ENCODE results near the gene PLXNB3.

Gene PLXNB3

GRCh38 chrX:153778181-153778580, 14.1 kb downstream of the PLXNB3 start:
- no peak overlapping the region for H3K4me3 ChIP-seq (ENCODE audit: low read length)
- H3K9me3 ChIP-seq (ENCODE audit: insufficient read depth, low read depth, low read length) = no peaks in the 10 kb centered on the region
- no peaks in the 10 kb centered on the region for H3K4me1 ChIP-seq (ENCODE audit: insufficient read depth, low read length)
- H3K36me3 ChIP-seq (ENCODE audit: insufficient read depth, low read length) = no peaks in the 10 kb centered on the region
- 85% methylated on average over 17 of the region's 17 CpGs for WGBS
- no peaks in the 10 kb centered on the region for H3K27me3 ChIP-seq (ENCODE audit: insufficient read depth, low read length)
- no peak overlapping the region for H3K9ac ChIP-seq (ENCODE audit: low read depth, low read length)
- H3K27ac ChIP-seq (ENCODE audit: low read depth, low read length) = no peak overlapping the region

GRCh38 chrX:153778684-153779101, 14.6 kb downstream of the PLXNB3 start:
- no peak overlapping the region for H3K4me3 ChIP-seq (ENCODE audit: low read length)
- H3K27me3 ChIP-seq (ENCODE audit: insufficient read depth, low read length) = no peaks in the 10 kb centered on the region
- H3K4me1 ChIP-seq (ENCODE audit: insufficient read depth, low read length) = no peaks in the 10 kb centered on the region
- 92% methylated on average over 16 of the region's 16 CpGs for WGBS
- H3K9ac ChIP-seq (ENCODE audit: low read depth, low read length) = no peak overlapping the region
- H3K36me3 ChIP-seq (ENCODE audit: insufficient read depth, low read length) = no peaks in the 10 kb centered on the region
- H3K9me3 ChIP-seq (ENCODE audit: insufficient read depth, low read depth, low read length) = no peaks in the 10 kb centered on the region
- H3K27ac ChIP-seq (ENCODE audit: low read depth, low read length) = no peak overlapping the region

- Histone ChIP-seq H3K4me1 (ENCODE audit: insufficient read depth, low read length) (no peaks in the 10 kb centered on the region), H3K9me3 (ENCODE audit: insufficient read depth, low read depth, low read length) (no peaks in the 10 kb centered on the region), H3K27me3 (ENCODE audit: insufficient read depth, low read length) (no peaks in the 10 kb centered on the region), H3K9ac (ENCODE audit: low read depth, low read length) (no peak overlapping the region), H3K36me3 (ENCODE audit: insufficient read depth, low read length) (no peaks in the 10 kb centered on the region), H3K27ac (ENCODE audit: low read depth, low read length) (no peak overlapping the region), H3K4me3 (ENCODE audit: low read length) (no peak overlapping the region)
- 89% methylated on average over 18 of the region's 18 CpGs for WGBS
Measured at GRCh38 chrX:153779891-153780677, 16.0 kb downstream of the PLXNB3 start.

- Histone ChIP-seq H3K36me3 (ENCODE audit: insufficient read depth, low read length) (peaks cover 6% of the 10 kb centered on the region), H3K27ac (ENCODE audit: low read depth, low read length) (no peak within 1 kb of the TSS), H3K9ac (ENCODE audit: low read depth, low read length) (no peak within 1 kb of the TSS), H3K4me1 (ENCODE audit: insufficient read depth, low read length) (no peaks in the 10 kb centered on the region), H3K27me3 (ENCODE audit: insufficient read depth, low read length) (no peaks in the 10 kb centered on the region), H3K4me3 (ENCODE audit: low read length) (no peak within 1 kb of the TSS), H3K9me3 (ENCODE audit: insufficient read depth, low read depth, low read length) (no peaks in the 10 kb centered on the region)
- WGBS = 87% methylated on average over 52 of the region's 52 CpGs
Measured at GRCh38 chrX:153780678-153781427, 16.8 kb downstream of the PLXNB3 start, which contains the start of gene SRPK3. Gene SRPK3, plus strand, starts transcription at chrX:153781041. Its CDS starts 46 bp downstream, at chrX:153781087.

- Histone ChIP-seq H3K9ac (ENCODE audit: low read depth, low read length) (no peak overlapping the region), H3K4me3 (ENCODE audit: low read length) (no peak overlapping the region), H3K9me3 (ENCODE audit: insufficient read depth, low read depth, low read length) (no peaks in the 10 kb centered on the region), H3K4me1 (ENCODE audit: insufficient read depth, low read length) (no peaks in the 10 kb centered on the region), H3K27ac (ENCODE audit: low read depth, low read length) (no peak overlapping the region), H3K36me3 (ENCODE audit: insufficient read depth, low read length) (peaks cover 11% of the 10 kb centered on the region), H3K27me3 (ENCODE audit: insufficient read depth, low read length) (no peaks in the 10 kb centered on the region)
- WGBS = 89% methylated on average over 24 of the region's 24 CpGs
Measured at GRCh38 chrX:153781428-153782047, 17.5 kb downstream of the PLXNB3 start.

GRCh38 chrX:153782313-153782712, 18.3 kb downstream of the PLXNB3 start:
- H3K27me3 ChIP-seq (ENCODE audit: insufficient read depth, low read length) = no peaks in the 10 kb centered on the region
- no peak overlapping the region for H3K4me3 ChIP-seq (ENCODE audit: low read length)
- H3K27ac ChIP-seq (ENCODE audit: low read depth, low read length) = no peak overlapping the region
- no peaks in the 10 kb centered on the region for H3K4me1 ChIP-seq (ENCODE audit: insufficient read depth, low read length)
- no peaks in the 10 kb centered on the region for H3K9me3 ChIP-seq (ENCODE audit: insufficient read depth, low read depth, low read length)
- no peak overlapping the region for H3K9ac ChIP-seq (ENCODE audit: low read depth, low read length)
- 85% methylated on average over 11 of the region's 11 CpGs for WGBS
- peaks cover 12% of the 10 kb centered on the region for H3K36me3 ChIP-seq (ENCODE audit: insufficient read depth, low read length)

GRCh38 chrX:153782871-153783270, 18.8 kb downstream of the PLXNB3 start:
- Histone ChIP-seq H3K4me1 (ENCODE audit: insufficient read depth, low read length) (no peaks in the 10 kb centered on the region), H3K27me3 (ENCODE audit: insufficient read depth, low read length) (no peaks in the 10 kb centered on the region), H3K27ac (ENCODE audit: low read depth, low read length) (no peak overlapping the region), H3K36me3 (ENCODE audit: insufficient read depth, low read length) (peaks cover 14% of the 10 kb centered on the region), H3K9me3 (ENCODE audit: insufficient read depth, low read depth, low read length) (no peaks in the 10 kb centered on the region), H3K4me3 (ENCODE audit: low read length) (no peak overlapping the region), H3K9ac (ENCODE audit: low read depth, low read length) (no peak overlapping the region)
- WGBS = 91% methylated on average over 11 of the region's 14 CpGs

- H3K4me3 ChIP-seq (ENCODE audit: low read length) = no peak overlapping the region
- 94% methylated on average over 24 of the region's 24 CpGs for WGBS
- H3K9me3 ChIP-seq (ENCODE audit: insufficient read depth, low read depth, low read length) = no peaks in the 10 kb centered on the region
- no peaks in the 10 kb centered on the region for H3K4me1 ChIP-seq (ENCODE audit: insufficient read depth, low read length)
- no peak overlapping the region for H3K9ac ChIP-seq (ENCODE audit: low read depth, low read length)
- no peaks in the 10 kb centered on the region for H3K27me3 ChIP-seq (ENCODE audit: insufficient read depth, low read length)
- peaks cover 16% of the 10 kb centered on the region for H3K36me3 ChIP-seq (ENCODE audit: insufficient read depth, low read length)
- H3K27ac ChIP-seq (ENCODE audit: low read depth, low read length) = no peak overlapping the region
Measured at GRCh38 chrX:153783378-153784013, 19.4 kb downstream of the PLXNB3 start.

GRCh38 chrX:153784325-153784967, 20.4 kb downstream of the PLXNB3 start:
- Histone ChIP-seq H3K27ac (ENCODE audit: low read depth, low read length) (no peak overlapping the region), H3K36me3 (ENCODE audit: insufficient read depth, low read length) (peaks cover 16% of the 10 kb centered on the region), H3K4me1 (ENCODE audit: insufficient read depth, low read length) (no peaks in the 10 kb centered on the region), H3K9me3 (ENCODE audit: insufficient read depth, low read depth, low read length) (no peaks in the 10 kb centered on the region), H3K4me3 (ENCODE audit: low read length) (no peak overlapping the region), H3K27me3 (ENCODE audit: insufficient read depth, low read length) (no peaks in the 10 kb centered on the region), H3K9ac (ENCODE audit: low read depth, low read length) (no peak overlapping the region)
- WGBS = 95% methylated on average over 25 of the region's 27 CpGs

- no peaks in the 10 kb centered on the region for H3K4me1 ChIP-seq (ENCODE audit: insufficient read depth, low read length)
- 95% methylated on average over 15 of the region's 15 CpGs for WGBS
- H3K9ac ChIP-seq (ENCODE audit: low read depth, low read length) = no peak overlapping the region
- no peak overlapping the region for H3K27ac ChIP-seq (ENCODE audit: low read depth, low read length)
- H3K4me3 ChIP-seq (ENCODE audit: low read length) = no peak overlapping the region
- H3K27me3 ChIP-seq (ENCODE audit: insufficient read depth, low read length) = no peaks in the 10 kb centered on the region
- H3K36me3 ChIP-seq (ENCODE audit: insufficient read depth, low read length) = peaks cover 19% of the 10 kb centered on the region
- H3K9me3 ChIP-seq (ENCODE audit: insufficient read depth, low read depth, low read length) = no peaks in the 10 kb centered on the region
Measured at GRCh38 chrX:153786669-153787068, 22.6 kb downstream of the PLXNB3 start.

Measured in HUES64 (cell line).